Stimulated activated CD4-positive, alpha-beta T cell treated with anti-CD3 and anti-CD28 coated beads, Interleukin-15, amount 100 ng/mL, for 24 hours (primary cell): ENCODE data around the gene TP53TG3.
"Not testable (repeated sequence)": the region's sequence is repeated elsewhere in the genome, so short reads cannot be mapped to it uniquely, and the experiment has no call there.

ENCODE experiments used
- DNase-seq: peaks from one replicate; pipeline ENCODE4 v3.0.0-alpha.2; 2020

Gene TP53TG3

DNA sequence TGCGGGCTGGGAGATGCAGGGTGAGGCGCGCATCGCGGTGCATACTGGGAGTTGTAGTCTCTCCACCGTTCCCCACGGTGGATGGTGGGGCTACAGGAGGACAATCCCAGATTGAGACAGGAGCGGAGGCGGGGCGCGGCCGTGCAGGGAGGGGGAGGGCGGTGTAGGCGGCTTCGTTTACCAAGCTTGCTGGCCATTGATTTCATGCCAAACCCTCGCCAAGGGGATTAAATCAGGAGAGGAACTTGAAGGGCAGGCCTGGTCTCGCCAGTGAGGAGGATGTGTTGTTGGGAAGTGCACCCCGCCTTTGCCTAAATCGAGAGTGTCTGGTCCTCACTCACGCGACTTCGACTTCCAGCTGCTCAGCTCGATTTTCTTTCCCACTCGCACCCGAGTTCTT lies at the start of gene TP53TG3:
Gene TP53TG3, minus strand, starts transcription at position 101 of the 400 bp plus-strand sequence. Its CDS starts 68 bp downstream, at position 33.
- DNase-seq = not testable (repeated sequence)

DNA sequence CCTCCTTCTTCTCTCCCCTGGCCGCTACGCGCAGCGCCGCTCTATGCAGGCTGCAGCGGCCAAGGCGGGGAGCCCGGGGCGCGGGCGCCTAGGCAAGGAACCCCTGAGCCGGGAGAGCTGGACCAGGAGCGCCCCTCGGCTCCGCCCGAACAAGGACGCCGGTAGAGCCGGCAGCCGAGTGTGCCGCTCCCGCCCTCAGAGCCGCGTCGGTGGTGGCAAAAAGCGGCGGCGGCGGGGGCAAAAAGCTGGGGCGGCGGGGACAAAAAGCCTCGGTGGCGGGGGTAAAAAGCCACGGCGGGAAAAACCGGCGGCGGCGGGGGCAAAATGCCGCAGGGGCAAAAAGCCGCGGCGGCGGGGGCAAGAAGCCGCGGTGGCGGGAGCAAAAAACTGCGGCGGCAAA lies 25.1 kb downstream of the TP53TG3 start:
- DNase-seq = not testable (repeated sequence)

- DNase-seq = not testable (repeated sequence)
These were observed 28.4 kb downstream of the TP53TG3 start for GRCh38 chr16:32647562-32647961.

DNA sequence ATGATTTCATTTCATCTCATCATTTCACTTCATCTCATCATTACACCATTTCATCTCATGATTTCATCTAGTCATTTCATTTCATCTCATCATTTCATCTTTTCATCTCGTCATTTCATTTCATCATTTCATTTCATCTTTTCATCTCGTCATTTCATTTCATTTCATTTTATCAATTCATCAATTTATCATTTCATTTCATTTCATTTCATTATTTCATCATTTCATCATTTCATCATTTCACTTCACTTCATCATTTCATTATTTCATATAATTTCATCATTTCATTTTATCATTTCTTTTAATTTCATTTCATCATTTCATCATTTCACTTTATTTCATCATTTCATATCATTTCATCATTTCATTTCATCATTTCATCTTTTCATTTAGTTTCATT lies 29.2 kb downstream of the TP53TG3 start:
- not testable (repeated sequence) for DNase-seq

GRCh38 chr16:32646177-32646576 lies 29.8 kb downstream of the TP53TG3 start:
- not testable (repeated sequence) for DNase-seq

DNA sequence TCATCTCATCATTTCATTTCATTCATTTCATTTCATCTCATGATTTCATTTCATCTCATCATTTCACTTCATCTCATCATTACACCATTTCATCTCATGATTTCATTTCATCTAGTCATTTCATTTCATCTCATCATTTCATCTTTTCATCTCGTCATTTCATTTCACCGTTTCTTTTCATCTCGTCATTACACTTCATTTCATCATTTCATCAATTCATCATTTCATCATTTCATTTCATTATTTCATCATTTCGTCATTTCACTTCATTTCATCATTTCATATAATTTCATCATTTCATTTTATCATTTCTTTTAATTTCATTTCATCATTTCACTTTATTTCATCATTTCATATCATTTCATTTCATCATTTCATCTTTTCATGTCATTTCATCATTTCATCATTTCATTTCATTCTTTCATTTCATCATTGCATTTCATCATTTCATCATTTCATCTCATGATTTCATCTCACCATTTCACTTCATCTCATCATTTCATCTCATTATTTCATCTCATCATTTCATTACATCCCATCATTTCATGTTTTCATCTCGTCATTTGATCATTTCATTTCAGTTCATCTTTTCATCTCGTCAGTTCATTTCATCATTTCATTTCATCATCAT lies 30.6 kb downstream of the TP53TG3 start:
- DNase-seq = not testable (repeated sequence)

DNA sequence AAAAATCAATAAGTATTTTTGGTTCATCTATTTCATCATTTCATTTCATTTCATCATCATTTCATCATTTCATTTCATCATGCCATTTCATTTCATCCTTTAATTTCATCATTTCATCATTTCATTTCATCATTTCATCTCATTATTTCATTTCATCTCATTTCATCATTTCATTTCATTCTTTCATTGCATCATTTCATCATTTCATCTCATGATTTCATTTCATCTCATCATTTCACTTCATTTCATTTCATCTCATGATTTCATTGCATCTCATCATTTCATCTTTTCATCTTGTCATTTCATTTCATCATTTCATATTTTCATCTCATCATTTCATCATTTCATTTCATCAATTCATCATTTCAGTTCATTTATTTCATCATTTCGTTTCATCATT lies 31.2 kb downstream of the TP53TG3 start:
- DNase-seq = not testable (repeated sequence)

- not testable (repeated sequence) for DNase-seq
These were observed 38.4 kb downstream of the TP53TG3 start for GRCh38 chr16:32637614-32638013.

DNA sequence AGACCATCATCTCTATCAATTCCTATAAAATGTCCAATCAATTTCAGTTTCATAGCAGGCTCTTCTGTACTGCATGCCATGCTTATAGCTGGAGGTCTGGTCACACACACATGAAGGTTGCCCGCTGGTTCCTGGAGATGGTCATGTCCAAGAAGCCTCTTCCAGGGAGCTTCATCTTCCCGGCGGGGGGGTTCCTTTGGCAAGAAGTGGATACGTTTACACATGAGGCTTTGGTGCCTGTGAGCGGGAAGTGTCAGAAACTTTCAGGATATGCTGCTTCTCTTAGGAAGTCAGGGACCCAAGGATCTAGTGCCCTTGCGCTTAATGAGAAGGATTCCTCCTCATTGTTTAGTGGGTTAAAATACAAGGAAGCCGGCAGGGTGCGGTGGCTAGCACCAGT lies 43.9 kb downstream of the TP53TG3 start:
- DNase-seq = not testable (repeated sequence)
